SU-DHL-6 (cell line): ENCODE results near the gene SCUBE1.

Experiments
- H2AFZ ChIP-seq: fragments of 200-600 bp; sonication (generic); 2 replicates; pipeline ENCODE4 v1.6.1; 2014; ENCODE audit warnings: low read depth, mild to moderate bottlenecking, moderate library complexity, mixed read lengths, antibody characterized with exemption, low read length; ENCODE audit not compliant: severe bottlenecking
- H3F3A ChIP-seq: fragments of 200-600 bp; shearing (Covaris generic); 2 replicates; pipeline ENCODE4 v1.6.0; 2016; ENCODE audit warnings: antibody characterized with exemption, mild to moderate bottlenecking; ENCODE audit not compliant: insufficient read depth
- H3K27ac ChIP-seq: fragments of 200-600 bp; sonication (generic); 2 replicates; pipeline ENCODE4 v1.5.1; 2016; ENCODE audit warnings: low read depth, mild to moderate bottlenecking, low read length, moderate library complexity, mixed read lengths
- H3K27me3 ChIP-seq: fragments of 200-600 bp; sonication (generic), shearing (Covaris generic); 2 replicates; pipeline ENCODE4 v1.6.0; 2014; ENCODE audit warnings: mild to moderate bottlenecking, low read length
- H3K36me3 ChIP-seq: fragments of 200-600 bp; sonication (generic); 2 replicates; pipeline ENCODE4 v1.6.1; 2014; ENCODE audit warnings: mild to moderate bottlenecking, low read length, mixed read lengths
- H3K4me2 ChIP-seq: fragments of 300-600, 200-600 bp; shearing (Covaris generic), sonication (generic); 2 replicates; pipeline ENCODE4 v1.6.0; 2014; ENCODE audit warnings: low read length, low read depth, mild to moderate bottlenecking; ENCODE audit not compliant: poor library complexity, severe bottlenecking
- H3K4me3 ChIP-seq: fragments of 200-600 bp; sonication (generic); 2 replicates; pipeline ENCODE4 v1.5.1; 2014; ENCODE audit warnings: antibody characterized with exemption, low read length, mild to moderate bottlenecking, mixed read lengths; ENCODE audit not compliant: insufficient read depth, poor library complexity, severe bottlenecking
- H3K79me2 ChIP-seq: fragments of 200-600 bp; sonication (generic); 2 replicates; pipeline ENCODE4 v1.6.1; 2014; ENCODE audit warnings: mild to moderate bottlenecking, low read length, moderate library complexity; ENCODE audit not compliant: insufficient read depth
- H3K9ac ChIP-seq: fragments of 200-600 bp; sonication (generic); 2 replicates; pipeline ENCODE4 v1.7.0; 2014; ENCODE audit warnings: mild to moderate bottlenecking, low read length
- H3K9me2 ChIP-seq: fragments of 200-600 bp; sonication (generic); replicated peaks from 2 replicates; pipeline ENCODE4 v1.6.1; 2014; ENCODE audit warnings: low read length; ENCODE audit not compliant: insufficient read depth
- H3K9me3 ChIP-seq: fragments of 200-600 bp; sonication (generic); 2 replicates; pipeline ENCODE4 v1.6.1; 2014; ENCODE audit warnings: low read length, mixed read lengths; ENCODE audit not compliant: insufficient read depth
- H4K20me1 ChIP-seq: fragments of 200-600 bp; sonication (generic); 2 replicates; pipeline ENCODE4 v1.6.1; 2014; ENCODE audit warnings: low read depth, mild to moderate bottlenecking, antibody characterized with exemption, low read length, moderate library complexity, mixed read lengths
- CTCF ChIP-seq: fragments of 200-600 bp; sonication (generic); IDR thresholded peaks from one replicate; pipeline ENCODE4 v1.5.1; 2017; ENCODE audit warnings: antibody characterized with exemption, mild to moderate bottlenecking, low read length, moderate library complexity; ENCODE audit not compliant: insufficient read depth, poor library complexity, severe bottlenecking
- EZH2phosphoT487 ChIP-seq: fragments of 200-600 bp; sonication (generic), shearing (Covaris generic); conservative IDR thresholded peaks from 2 replicates; pipeline ENCODE4 v1.6.1; 2018; ENCODE audit warnings: mild to moderate bottlenecking, antibody characterized with exemption, low read length, moderate library complexity, mixed read lengths

Gene SCUBE1

GRCh38 chr22:43172191-43172590 is 171.0 kb downstream of the SCUBE1 start:
- Histone ChIP-seq H2AFZ (no peak overlapping the region), H3K4me3 (no peak overlapping the region), H3K27me3 (no peaks in the 10 kb centered on the region), H3F3A (no peaks in the 10 kb centered on the region), H3K9me2 (no peaks in the 10 kb centered on the region), H3K79me2 (no peaks in the 10 kb centered on the region), H3K9me3 (no peaks in the 10 kb centered on the region), H3K9ac (no peak overlapping the region), H3K36me3 (no peaks in the 10 kb centered on the region), H4K20me1 (no peaks in the 10 kb centered on the region), H3K4me2 (no peak overlapping the region), H3K27ac (no peak overlapping the region)
- TF ChIP-seq CTCF (no peak), EZH2phosphoT487 (no peak)

- Histone ChIP-seq H3K9me2 (no peaks in the 10 kb centered on the region), H2AFZ (no peak overlapping the region), H3K79me2 (no peaks in the 10 kb centered on the region), H4K20me1 (no peaks in the 10 kb centered on the region), H3K27ac (no peak overlapping the region), H3K27me3 (no peaks in the 10 kb centered on the region), H3K4me3 (no peak overlapping the region), H3F3A (no peaks in the 10 kb centered on the region), H3K9me3 (no peaks in the 10 kb centered on the region), H3K9ac (no peak overlapping the region), H3K36me3 (no peaks in the 10 kb centered on the region), H3K4me2 (no peak overlapping the region)
- TF ChIP-seq CTCF = no peak
- TF ChIP-seq EZH2phosphoT487 = no peak
Measured at GRCh38 chr22:43171607-43172006, 171.6 kb downstream of the SCUBE1 start.

- Histone ChIP-seq H4K20me1 (no peaks in the 10 kb centered on the region), H3K27ac (no peak overlapping the region), H3K9me3 (no peaks in the 10 kb centered on the region), H3K9me2 (no peaks in the 10 kb centered on the region), H3K4me2 (no peak overlapping the region), H3K79me2 (no peaks in the 10 kb centered on the region), H3K9ac (no peak overlapping the region), H3K27me3 (no peaks in the 10 kb centered on the region), H3K4me3 (no peak overlapping the region), H3F3A (no peaks in the 10 kb centered on the region), H2AFZ (no peak overlapping the region), H3K36me3 (no peaks in the 10 kb centered on the region)
- no peak for TF ChIP-seq EZH2phosphoT487
- no peak for TF ChIP-seq CTCF
Measured at GRCh38 chr22:43171019-43171491, 172.1 kb downstream of the SCUBE1 start.

GRCh38 chr22:43170131-43170480 is 173.1 kb downstream of the SCUBE1 start:
- no peak overlapping the region for H3K9ac ChIP-seq

More at GRCh38 chr22:43170131-43170480, 173.1 kb downstream of the SCUBE1 start:
- H3K9me3 ChIP-seq = no peaks in the 10 kb centered on the region
- H3K4me2 ChIP-seq = no peak overlapping the region
- no peak overlapping the region for H2AFZ ChIP-seq
- no peaks in the 10 kb centered on the region for H3K9me2 ChIP-seq
- TF ChIP-seq EZH2phosphoT487 = no peak
- no peak for TF ChIP-seq CTCF
- H4K20me1 ChIP-seq = no peaks in the 10 kb centered on the region
- H3K79me2 ChIP-seq = no peaks in the 10 kb centered on the region
- H3K27me3 ChIP-seq = no peaks in the 10 kb centered on the region
- no peaks in the 10 kb centered on the region for H3F3A ChIP-seq
- no peaks in the 10 kb centered on the region for H3K36me3 ChIP-seq
- H3K27ac ChIP-seq = no peak overlapping the region
- no peak overlapping the region for H3K4me3 ChIP-seq
